Measurements from ENCODE around the gene CAPN6.

GRCh38 chrX:111257733-111258132 lies 12.6 kb downstream of the CAPN6 start:
- TF ChIP-seq CTCF (conservative IDR thresholded peaks at IDR 0.05; ENCODE audit: low read length) (no peak), EZH2phosphoT487 (IDR thresholded peaks at IDR 0.05; ENCODE audit: borderline replicate concordance) (no peak)
